GM12873 (cell line): ENCODE data around the gene JAZF1.

ENCODE experiments used
- CTCF ChIP-seq: IDR thresholded peaks from 2 replicates; pipeline ENCODE4 v1.5.1; 2012; ENCODE audit warnings: low read depth, mild to moderate bottlenecking, moderate library complexity, low read length, control low read depth; ENCODE audit not compliant: insufficient read depth; ENCODE audit errors: missing control alignments

Gene JAZF1

GRCh38 chr7:27992097-27992496 is 188.5 kb downstream of the JAZF1 start:
- no peak for TF ChIP-seq CTCF

DNA sequence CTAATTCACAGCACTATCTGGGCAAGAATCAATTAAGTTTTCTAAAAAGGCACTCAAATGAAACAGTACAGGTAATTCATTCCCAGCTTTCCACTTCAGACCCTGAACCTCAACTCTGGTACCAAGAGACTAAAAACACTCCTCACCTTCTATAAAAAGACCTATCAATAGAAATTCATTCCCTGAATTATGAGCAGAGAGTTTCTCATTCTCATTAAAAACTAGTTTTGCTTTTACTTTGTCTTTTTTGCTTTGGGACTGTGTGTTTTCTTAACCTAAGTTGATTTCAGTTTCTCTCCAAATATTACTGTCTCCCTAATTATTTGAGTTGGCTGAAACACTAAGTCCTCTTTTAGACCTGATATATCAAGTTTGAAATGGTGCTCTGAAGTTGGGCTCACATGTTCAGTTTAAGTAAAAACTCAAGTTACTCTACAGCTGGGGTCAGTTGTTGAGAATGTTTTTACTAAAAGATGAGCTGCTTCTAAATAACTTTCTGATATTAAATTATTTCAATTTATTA is 189.5 kb downstream of the JAZF1 start:
- no peak for TF ChIP-seq CTCF

DNA sequence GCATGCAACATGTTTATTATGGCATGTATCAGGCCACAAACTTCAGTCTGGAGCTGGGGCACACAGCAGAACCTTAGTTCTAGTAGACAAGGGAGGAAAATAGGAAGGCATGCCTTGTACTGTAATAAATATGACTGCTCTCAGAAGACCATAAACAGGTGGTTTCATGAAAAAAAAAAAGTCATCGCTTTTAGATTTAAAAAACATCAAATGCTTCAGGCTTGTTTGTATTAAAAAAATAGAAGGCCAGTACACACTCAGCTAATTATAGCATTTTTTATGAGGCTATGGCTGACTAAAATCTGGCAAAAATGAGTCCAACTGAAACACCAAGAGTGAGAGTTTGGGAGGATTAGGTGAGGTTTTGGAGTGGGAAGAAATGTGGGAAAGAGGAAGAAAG is 204.1 kb downstream of the JAZF1 start:
- no peak for TF ChIP-seq CTCF

DNA sequence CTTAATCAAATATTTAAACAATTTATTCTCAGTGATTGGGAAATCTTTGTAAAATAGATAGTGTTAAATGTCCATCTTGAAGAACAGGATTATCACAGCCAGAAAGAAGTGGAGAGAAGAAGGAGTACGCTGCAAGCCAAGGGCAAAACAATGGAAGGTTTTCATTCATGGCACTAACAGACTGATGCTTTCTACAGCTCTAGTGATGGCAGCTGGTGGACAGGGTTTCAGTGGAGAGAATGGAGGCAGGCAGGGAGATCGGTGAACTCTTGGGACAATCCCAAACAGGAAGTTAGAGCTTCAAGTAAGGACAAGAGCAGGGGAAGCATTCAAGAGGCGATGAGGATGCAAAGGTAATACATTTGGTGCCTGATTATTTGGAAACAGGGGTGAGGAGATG is 207.0 kb downstream of the JAZF1 start:
- TF ChIP-seq CTCF: no peak

- no peak for TF ChIP-seq CTCF
Observed at GRCh38 chr7:27972276-27972675, 208.3 kb downstream of the JAZF1 start.

GRCh38 chr7:27971171-27971812 is 209.3 kb downstream of the JAZF1 start:
- TF ChIP-seq CTCF: no peak

DNA sequence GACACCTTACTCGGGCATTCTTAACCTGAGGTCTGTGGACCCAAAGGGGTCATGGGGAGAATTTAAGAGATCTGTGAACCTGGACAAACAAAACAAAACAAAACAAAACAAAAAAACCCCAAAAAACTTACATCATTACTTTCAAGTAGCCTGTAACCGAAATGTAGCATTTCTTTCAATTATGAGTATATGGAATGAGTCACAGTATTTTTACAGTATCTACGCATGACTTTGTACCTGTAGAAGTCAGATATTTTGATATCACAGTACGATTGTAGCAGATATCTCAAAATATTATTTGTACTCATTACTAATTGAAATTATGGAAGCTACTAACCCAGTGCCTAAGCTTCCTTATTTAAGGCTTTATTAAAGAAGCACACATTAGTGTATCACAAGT is 210.2 kb downstream of the JAZF1 start:
- TF ChIP-seq CTCF: no peak

- no peak for TF ChIP-seq CTCF
Observed at GRCh38 chr7:27969346-27969745, 211.2 kb downstream of the JAZF1 start.
